Glomerular visceral epithelial cell (primary cell): ENCODE measurements around the gene ITGBL1.

Experiments
- DNase-seq: peaks from one replicate; pipeline ENCODE4 v3.0.0-alpha.2; 2016; ENCODE audit errors: extremely low spot score

The ITGBL1 gene

DNA sequence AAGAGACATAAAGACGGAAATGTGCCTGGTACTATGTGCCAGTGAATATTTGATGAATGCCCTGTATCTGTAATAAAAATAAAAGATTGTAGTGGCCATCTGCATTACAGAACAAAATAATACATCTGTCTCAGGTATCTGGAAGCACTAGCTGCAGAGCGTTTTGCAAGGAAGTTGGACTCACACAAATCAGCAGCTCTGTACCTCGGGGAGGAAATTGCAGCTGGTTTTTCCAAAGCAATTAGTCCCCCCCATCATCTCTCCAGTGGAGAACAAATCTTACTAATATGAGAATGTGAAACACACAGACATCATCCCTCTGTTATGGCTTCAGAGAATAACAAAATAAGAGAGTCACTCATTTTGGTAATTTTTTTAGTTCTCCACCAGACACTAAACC is 245.3 kb downstream of the ITGBL1 start:
- DNase-seq, result no peak

DNA sequence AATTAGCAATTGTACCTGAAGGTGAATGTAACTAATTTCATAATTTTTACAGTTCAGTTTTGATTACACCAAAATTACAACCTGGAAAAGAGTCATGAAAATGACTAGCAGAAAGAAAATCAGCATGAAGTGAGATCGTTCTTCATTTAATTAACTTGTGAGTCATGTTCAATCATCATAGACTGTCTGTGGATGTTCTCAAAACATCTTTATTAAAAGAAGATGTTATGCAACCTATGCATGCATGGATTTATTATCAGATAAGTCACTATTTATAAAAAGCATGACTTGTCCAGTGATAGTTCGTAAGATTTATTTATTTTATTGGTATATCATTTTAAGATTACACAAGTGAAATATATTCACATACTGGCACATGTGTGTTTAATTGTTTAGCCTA is 245.9 kb downstream of the ITGBL1 start:
- no peak for DNase-seq

DNA sequence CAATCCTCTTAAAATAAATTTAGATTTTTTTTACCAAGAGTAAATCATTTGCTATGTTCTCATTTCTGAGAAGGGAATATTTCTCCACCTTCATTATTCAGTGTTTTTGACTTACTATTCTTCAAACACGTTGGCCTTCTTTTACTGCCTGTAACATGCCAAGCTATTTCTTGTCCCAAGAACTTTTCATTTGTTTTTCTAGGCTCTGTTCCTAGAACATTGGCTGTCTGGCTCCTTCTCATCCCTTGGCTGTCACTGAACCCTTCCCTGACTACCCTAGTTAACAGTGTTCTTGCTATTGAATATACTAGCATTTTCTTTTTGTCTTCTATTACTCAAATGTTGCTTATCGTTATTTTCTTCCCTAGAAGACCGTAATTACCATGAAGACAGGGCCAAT is 248.1 kb downstream of the ITGBL1 start:
- no peak for DNase-seq

DNA sequence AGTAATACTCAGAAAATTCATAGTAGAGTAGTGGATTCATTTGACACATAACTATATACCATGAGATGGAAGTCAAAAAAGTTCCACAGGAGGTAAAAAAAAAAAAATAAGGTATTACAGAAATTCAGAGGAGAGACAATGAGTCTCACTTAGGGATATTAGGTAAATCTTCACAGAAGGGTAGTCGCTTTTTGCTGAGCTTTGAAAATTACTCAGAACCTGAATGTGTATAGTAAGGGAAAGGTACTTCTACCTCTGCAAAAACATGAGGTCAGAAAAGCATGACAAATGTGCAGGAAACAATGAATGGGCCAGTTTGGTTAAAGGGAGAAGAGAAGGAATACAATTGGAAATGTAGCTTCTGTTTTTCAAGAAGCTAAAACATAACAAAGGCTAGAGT is 250.6 kb downstream of the ITGBL1 start:
- no peak for DNase-seq

DNA sequence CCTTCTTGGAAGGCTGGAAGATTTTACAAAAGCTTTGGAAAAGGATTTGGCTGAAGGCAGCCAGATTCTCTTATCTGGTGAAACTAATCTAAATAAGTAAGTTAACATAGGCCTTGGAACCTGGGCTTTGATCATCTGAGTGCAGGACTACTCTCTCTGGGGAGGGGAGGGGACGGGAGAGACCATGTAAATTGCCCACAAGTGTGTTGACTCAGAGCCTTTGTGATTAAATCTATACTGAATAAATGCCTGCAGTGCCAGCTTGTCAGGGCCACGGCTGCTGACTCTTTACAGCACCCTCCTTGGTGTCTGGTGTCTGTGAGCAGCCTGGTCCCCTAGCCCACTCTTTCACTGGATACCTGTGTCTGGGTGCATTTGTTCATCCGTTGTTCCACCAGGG is 251.4 kb downstream of the ITGBL1 start:
- no peak for DNase-seq

DNA sequence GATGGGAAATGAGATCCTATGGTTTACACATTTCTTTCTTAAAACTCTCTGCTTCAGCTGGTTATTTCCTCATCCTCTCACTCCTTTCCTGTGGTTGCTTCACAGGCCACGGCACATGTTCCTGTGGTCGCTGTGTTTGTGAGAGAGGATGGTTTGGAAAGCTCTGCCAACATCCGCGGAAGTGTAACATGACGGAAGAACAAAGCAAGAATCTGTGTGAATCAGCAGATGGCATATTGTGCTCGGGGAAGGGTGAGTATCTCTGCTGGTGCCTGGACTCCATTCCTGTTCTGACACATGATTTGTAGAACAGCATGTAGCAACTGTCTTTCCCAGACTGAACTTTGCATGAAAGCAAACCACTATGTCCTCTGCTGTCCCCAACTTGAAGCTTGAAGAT is 254.2 kb downstream of the ITGBL1 start:
- DNase-seq, result peak; percentile 72

DNA sequence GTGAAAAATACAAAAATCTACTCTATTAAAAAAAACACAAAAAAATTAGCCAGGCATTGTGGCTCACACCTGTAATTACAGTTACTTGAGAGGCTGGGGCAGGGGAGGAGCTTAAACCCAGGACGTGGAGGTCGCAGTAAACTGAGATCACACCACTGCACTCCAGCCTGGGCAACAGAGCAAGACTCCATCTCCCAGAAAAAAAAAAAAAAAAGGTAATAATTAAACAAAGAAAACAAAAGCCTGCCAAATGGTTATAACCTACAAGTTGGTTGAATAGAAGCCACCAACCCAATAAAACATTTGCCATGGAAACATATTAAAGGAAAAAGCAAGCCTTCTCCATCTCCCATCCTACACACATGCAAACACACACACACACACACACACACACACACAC is 255.2 kb downstream of the ITGBL1 start:
- DNase-seq, result no peak

DNA sequence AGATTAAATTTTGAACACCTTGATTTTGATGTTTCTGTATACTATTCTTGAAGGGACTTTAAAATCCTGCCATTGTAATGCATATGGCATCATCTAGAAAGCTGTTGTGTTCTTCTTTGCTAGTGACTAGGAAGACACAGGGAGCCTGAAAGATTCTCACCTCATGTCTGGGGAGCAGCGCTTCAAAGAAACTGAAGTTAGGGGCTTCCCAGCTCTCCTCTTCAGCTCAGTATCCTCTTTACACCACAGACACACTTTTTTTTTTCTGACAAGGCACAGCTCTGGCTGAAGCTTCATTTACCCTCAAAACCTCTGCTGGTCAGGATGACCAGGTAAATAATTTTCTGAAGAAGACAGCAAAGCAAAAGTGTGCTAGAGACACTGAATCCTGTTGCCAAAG is 255.6 kb downstream of the ITGBL1 start:
- no peak for DNase-seq

DNA sequence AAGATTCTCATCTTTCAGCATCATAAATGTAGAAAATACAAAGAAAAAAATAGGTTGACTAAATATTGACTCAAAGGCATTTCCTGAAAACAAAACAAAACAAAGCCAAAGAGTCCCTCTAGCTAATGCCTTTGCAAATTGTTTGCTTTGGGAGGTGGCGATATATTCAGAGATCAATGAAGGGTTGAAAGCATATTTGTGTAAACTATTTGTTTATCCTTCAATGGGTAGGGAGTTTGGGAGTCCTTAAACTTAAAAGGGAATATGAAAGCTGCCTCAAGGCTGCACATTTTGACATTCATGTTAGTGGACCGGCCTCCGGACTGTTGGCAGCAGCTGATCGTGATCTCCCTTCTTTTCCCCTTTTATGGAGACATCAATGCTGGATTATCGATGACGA is 257.5 kb downstream of the ITGBL1 start:
- DNase-seq, result no peak

DNA sequence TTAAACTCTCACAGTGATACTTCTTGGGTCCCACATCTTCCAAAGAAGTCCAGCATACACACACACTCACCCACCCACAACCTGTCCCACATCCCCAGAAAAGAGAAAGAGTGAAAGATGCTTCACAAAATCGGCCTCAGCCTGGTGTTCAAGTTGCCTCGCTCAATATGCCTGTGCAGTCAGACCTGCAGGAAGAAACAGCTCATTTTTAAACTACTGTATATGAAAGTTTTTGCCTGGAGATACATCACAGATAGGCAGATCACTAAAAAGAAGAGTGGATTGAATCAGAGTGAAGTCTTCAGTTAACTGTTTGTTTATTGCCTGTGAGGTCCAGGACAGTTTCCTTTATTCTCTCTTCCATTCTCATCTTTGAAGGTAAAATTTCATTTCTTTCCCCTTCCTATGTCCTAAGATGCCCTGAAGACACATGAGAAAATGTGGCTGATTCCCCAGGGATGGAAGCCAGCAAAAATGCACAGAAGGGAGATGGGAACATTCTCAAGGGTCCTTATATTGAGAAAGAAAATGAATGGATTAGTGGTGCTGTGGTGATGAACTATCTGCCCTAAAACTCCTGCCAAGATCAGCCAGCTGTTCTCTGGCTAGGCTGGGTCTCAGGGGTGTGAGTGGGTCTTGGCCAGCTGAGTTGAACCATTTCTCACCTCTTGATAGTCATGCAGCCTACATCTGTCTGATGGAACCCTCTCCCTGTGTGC is 259.0 kb downstream of the ITGBL1 start:
- DNase-seq, result no peak

DNA sequence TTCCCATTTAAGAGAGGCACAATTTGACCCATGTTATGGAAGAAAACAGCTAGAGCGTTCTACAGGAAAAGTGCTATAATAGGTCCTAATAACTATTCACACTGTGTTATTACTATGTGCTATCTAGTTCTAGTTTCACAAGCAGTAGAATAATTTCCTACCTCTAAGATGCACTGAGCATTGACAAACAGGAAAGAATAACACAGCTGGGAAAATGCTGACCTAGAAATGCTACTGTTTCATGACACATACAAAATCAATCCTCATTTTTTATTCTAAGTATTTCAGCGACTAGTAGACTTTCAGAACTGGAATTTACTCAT is 259.5 kb downstream of the ITGBL1 start:
- DNase-seq, result no peak

DNA sequence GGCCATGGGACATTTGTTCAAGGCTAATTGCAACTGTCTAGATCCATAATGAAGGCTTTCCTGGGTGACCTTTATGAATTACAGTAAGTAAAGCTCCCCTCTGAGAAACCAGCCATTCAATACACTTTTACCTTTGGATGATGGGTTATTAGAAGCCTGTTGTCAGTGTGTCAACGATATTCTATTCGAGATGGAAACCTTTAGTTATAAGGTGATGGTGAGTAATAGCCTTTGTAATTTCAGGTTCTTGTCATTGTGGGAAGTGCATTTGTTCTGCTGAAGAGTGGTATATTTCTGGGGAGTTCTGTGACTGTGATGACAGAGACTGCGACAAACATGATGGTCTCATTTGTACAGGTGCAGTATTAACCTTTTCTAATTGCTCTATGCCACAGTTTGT is 261.7 kb downstream of the ITGBL1 start:
- no peak for DNase-seq

DNA sequence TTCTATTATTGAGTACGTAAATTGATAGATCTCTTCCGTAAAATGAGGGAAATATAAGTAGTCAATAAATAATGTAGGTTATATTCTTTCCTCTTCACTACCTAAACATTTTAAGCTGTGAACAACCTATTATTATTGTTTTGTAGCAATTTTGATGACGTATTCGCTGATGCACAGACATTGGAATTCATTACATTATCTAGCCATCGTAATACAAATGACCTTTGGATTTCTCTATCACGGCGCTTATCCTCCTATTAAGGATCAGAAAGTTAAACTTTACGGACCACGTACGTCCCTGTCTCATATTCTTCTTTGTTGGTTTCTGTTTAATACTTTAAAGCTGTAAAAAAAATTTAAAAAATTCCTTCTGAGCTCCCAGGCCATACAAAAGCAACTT is 264.9 kb downstream of the ITGBL1 start:
- no peak for DNase-seq

DNA sequence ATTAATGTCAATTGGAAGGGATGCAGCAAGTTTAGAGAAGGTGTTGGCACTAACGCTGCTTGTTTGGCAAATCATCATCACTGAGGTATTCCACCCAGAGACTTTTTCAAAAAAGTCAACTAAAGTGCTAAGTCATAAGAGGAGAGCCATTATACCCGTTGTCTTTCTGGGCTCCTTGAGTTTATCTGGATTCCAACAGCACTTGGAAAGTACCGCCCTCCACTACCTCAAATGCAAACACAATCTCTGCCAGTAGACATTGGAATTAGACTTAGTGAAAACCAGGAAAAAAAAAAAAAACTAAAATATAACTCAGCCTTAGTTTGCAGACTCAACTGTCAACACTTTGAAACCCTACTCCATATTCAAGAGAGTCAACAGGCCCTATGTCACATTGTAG is 266.0 kb downstream of the ITGBL1 start:
- DNase-seq, result no peak

DNA sequence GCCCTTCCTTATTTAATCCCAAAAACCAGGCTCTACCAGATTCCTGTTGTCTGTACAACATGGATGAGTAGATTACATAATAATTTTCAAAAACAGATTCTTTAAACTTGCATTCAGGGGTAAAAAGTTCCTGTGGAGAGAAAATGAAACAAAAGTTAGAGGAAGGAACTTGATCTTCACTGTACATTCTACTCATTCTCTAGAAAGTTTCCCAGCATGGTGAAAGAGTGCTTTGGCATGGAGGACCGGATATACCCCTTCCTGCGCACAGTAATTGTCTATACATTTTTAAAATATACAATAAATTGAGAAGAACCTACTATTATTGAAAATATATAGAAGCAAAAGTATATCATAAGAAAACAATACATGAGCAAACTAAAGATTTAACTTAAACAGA is 274.2 kb downstream of the ITGBL1 start:
- no peak for DNase-seq

DNA sequence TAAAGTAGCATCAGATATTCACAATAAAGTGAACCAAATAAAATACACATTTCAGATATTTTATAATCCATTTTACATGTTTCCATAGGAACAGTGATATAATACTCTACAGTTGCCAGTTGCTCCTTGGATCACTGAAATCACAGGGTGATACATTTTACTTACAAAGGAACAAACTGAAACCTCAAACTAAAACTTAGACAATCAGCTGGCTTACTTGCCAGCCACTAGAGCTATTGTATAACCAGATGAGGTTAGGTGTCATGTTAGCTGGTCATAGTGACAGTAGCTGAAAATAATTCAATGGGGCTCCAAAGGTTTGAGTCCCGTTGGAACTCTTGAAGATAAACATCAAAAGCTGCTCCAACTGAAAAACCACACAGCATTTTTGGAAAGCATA is 274.6 kb downstream of the ITGBL1 start:
- DNase-seq, result no peak

DNA sequence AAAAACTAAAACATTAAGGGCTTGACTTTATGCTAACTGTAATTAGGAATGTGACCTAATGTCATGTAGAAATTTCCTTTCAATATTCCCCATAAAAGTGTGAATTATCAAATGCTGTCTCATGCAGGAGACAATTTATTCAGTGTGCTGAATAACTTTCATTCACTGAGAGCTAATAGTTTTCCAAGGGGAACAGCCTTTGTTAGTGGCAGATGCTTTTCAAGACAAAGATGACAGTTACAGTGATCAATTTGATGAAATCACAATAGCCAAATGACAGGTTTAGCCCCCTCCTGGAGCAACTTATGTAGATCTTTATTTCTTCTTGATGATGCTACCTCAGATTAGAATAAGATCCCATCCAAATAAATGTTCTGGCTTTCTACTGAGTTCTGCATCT is 275.5 kb downstream of the ITGBL1 start:
- no peak for DNase-seq

DNA sequence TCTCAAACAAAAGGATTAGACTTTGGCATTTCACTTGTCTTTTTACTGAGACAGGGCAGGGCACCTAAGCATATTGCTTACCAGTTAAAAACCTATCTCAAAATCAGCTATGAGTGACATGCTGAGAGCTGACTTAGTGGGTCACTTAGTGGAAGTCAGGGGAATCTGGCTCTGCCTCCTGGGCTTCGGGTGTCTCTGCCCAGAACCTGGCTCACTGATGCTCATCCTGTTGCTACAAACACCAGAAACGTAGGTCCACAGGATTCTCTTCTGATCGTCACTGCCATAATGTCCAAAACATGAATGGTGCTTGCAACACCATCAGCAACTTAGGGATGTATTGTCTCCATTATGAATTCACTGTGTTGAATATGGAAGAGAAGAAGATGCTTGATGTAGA is 276.1 kb downstream of the ITGBL1 start:
- no peak for DNase-seq

DNA sequence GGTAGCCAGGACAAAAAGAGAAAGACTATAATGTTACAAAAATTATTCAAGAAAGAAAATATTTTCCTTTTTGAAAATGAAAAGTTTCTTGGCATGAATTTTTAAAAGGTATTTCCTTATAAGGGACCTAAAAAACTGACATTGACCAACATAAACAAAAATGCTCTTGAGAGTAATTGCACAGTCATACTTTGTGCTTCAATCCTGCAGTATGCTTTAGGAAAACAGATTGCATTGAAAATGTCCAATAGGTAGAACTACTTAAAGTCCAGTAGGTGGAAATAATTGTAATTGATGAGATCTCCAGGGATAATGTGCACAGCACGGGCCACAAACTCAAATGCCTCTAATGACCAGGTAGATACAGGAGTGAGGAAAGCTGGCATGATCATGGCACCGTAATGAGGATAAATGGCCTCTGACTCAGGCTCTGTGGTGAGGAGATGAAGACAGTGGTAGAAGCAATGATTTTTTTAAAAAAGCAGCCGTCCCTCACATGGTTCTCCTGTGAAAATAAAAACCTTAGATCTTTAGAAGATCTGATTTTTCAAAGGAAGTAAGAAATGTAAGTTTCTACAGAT is 278.0 kb downstream of the ITGBL1 start:
- DNase-seq, result no peak

DNA sequence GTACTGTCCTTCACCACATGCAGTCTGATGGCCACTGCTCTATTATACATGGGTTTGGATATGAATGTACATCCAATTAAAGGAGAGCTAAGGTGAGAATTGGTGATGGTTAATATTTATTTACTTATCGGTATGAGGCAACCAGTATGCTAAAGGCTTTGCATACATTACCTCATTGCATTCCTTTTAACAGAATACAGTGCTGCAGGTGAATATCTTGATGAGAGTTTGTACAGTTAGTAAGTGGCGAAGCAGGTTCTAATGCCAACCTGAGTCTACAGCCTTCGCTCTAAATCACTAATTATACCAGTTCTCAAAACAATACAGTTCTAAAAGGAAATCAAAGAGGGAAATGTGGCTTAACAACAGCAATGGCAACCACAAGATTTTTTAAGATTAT is 284.1 kb downstream of the ITGBL1 start:
- no peak for DNase-seq

DNA sequence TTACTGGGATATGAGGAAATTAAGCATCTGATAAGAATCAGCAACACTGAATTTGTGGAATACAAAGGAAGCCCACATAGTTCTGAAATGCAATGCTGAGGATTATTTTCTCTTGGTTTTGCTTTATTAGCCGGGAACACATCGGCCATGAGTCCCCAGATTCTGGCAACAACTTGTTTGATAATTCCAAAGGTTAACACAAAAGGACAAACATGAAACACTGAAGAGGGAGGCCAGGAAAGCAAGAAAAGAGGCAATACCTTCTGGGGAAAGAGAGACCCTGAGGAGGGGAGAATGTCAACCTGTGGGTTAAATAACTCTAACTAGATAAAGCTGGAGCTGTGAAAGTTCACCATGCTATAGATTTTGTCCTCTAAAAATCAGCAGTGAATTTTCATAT is 285.9 kb downstream of the ITGBL1 start:
- no peak for DNase-seq

DNA sequence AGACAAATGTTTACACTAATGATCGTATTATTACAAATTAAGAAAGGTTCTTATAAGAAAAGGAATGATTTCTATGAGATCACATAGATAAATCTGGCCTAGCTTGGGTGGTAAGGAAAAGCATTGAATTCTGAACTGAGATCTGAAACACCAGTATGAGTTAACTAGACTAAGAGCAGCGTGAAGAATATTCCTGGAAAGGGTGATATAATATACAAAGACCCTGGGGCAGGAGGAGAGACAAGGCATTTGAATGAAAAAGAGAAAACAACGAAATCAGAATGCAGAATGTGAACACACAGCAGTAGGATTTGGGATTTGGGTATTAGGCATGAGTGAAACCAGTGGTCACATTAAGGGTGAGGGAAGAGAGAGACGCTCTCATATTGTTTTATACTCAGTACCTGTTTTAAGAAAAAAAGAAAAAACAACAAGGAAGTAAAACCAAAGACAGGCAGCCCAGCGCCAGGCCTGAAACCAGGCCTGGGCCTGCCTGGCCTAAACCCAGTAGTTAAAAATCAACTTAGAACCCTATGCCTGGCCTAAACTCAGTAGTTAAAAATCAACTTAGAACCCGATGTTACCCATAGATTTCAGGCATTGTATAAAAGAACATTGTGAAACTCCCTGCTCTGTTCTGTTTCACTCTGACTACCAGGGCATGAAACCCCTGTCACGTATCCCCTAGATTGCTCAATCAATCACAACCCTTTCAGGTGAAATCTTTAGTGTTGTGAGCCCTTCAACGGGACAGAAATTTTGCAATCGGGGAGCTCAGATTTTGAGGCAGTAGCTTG is 287.1 kb downstream of the ITGBL1 start:
- DNase-seq, result peak; percentile 7

DNA sequence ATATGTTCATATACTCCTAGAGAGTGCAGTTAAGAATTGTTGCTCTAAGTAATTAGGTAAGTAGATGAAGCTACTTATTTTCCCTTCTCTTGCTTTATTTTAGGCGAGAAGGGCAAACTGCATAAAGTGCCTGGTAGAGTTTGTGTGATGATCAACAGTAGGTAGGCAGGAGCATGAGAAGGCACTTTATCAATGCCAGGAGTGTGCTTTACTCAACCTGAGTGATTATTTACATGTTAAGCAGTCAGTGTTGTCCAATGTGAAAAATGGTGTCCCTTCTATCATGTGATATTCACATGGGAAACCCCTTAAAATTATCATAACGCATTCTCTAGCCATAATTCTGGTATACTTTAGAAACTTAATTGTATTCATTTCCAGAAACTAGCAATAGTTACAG is 294.0 kb downstream of the ITGBL1 start:
- no peak for DNase-seq
